ENCODE measurements around the gene FABP3.

GRCh38 chr1:31335007-31335406 lies 37.9 kb downstream of the FABP3 start:
- peak; percentile 54 for TF ChIP-seq CTCF (conservative IDR thresholded peaks at IDR 0.05)
- TF ChIP-seq EZH2 (IDR thresholded peaks at IDR 0.05; ENCODE audit: low read depth), result no peak

Measured in PC-9 (cell line).